IMR-90 (cell line): Measurements from ENCODE around the gene PRSS3. TPM values are rescaled to one million over a fixed set of nuclear protein-coding genes. Genes with fewer than 3 reads are reported as not detected.
"Not testable (repeated sequence)": the region's sequence is repeated elsewhere in the genome, so short reads cannot be mapped to it uniquely, and the experiment has no call there.

Experiments used
- ATAC-seq: fragments of 200-7000 bp; cut with Tn5 transposase; 2 replicates; pipeline ENCODE4 v1.9.1; 2020; ENCODE audit warnings: low read depth, mild to moderate bottlenecking, moderate library complexity
- BruUV-seq: library from RNA; stranded (reverse); fragments of 400-500 nt; replicated peaks from 2 replicates; lab custom pipeline; 2021; lab: Mats Ljungman, UMichigan
- CTCF ChIA-PET: fragments of 300-600 bp; formaldehyde crosslinking; extraction: SDS; loops from one replicate; lab custom pipeline; 2021; ENCODE audit warnings: antibody characterized with exemption; lab: Yijun Ruan, JAX
- POLR2A ChIA-PET: fragments of 300-600 bp; sonication (Branson Sonifier 250); formaldehyde crosslinking; loops from one replicate; lab custom pipeline; 2022; ENCODE audit warnings: antibody characterized with exemption; ENCODE audit not compliant: unreplicated experiment; lab: Charles Lee
- DNase-seq: peaks from one replicate; pipeline ENCODE4 v3.0.0; 2013
- H2AFZ ChIP-seq: replicated peaks from 2 replicates; pipeline ENCODE3; 2013; ENCODE audit warnings: low read length, mild to moderate bottlenecking; ENCODE audit not compliant: poor library complexity
- H2AK5ac ChIP-seq: 2 replicates; pipeline ENCODE4 v1.6.1; 2013; ENCODE audit warnings: low read depth, low read length, inconsistent platforms
- H2AK9ac ChIP-seq: replicated peaks from 2 replicates; pipeline ENCODE3; 2013; ENCODE audit warnings: mild to moderate bottlenecking, low read depth, low read length, moderate library complexity; ENCODE audit not compliant: poor library complexity
- H2BK120ac ChIP-seq: 2 replicates; pipeline ENCODE4 v1.6.1; 2013; ENCODE audit warnings: low read depth, low read length, inconsistent platforms
- H2BK15ac ChIP-seq: 3 replicates; pipeline ENCODE4 v1.6.1; 2013; ENCODE audit warnings: low read depth, low read length, inconsistent platforms
- H2BK20ac ChIP-seq: 2 replicates; pipeline ENCODE4 v1.6.1; 2013; ENCODE audit warnings: low read depth, mild to moderate bottlenecking, inconsistent platforms, low read length, moderate library complexity
- H2BK5ac ChIP-seq: 2 replicates; pipeline ENCODE4 v1.6.1; 2013; ENCODE audit warnings: mild to moderate bottlenecking, low read depth, low read length, inconsistent platforms; ENCODE audit not compliant: poor library complexity, severe bottlenecking
- H3K14ac ChIP-seq: replicated peaks from 2 replicates; pipeline ENCODE4 v1.6.1; 2013; ENCODE audit warnings: low read depth, low read length, inconsistent platforms
- H3K18ac ChIP-seq: 2 replicates; pipeline ENCODE4 v1.6.1; 2013; ENCODE audit warnings: low read depth, low read length, control low read depth
- H3K23ac ChIP-seq: 2 replicates; pipeline ENCODE4 v1.6.1; 2013; ENCODE audit warnings: low read depth, low read length, inconsistent platforms
- H3K27ac ChIP-seq: 2 replicates; pipeline ENCODE4 v1.5.1; 2013; ENCODE audit warnings: mild to moderate bottlenecking, control low read depth, low read length; ENCODE audit not compliant: insufficient read depth
- H3K27me3 ChIP-seq: 2 replicates; pipeline ENCODE4 v1.6.1; 2013; ENCODE audit warnings: low read length; ENCODE audit not compliant: control insufficient read depth, insufficient read depth
- H3K36me3 ChIP-seq: 2 replicates; pipeline ENCODE4 v1.6.1; 2013; ENCODE audit warnings: low read length, mixed read lengths; ENCODE audit not compliant: control insufficient read depth, insufficient read depth
- H3K4ac ChIP-seq: 2 replicates; pipeline ENCODE4 v1.6.1; 2013; ENCODE audit warnings: low read depth, low read length, inconsistent platforms
- H3K4me1 ChIP-seq: 2 replicates; pipeline ENCODE4 v1.6.1; 2013; ENCODE audit warnings: low read length, mixed read lengths; ENCODE audit not compliant: control insufficient read depth, insufficient read depth
- H3K4me2 ChIP-seq: 2 replicates; pipeline ENCODE4 v1.6.1; 2013; ENCODE audit warnings: low read depth, mild to moderate bottlenecking, control low read depth, low read length, moderate library complexity
- H3K4me3 ChIP-seq: 2 replicates; pipeline ENCODE4 v1.5.1; 2013; ENCODE audit warnings: low read depth, mild to moderate bottlenecking, control low read depth, low read length, moderate library complexity; ENCODE audit not compliant: insufficient read depth
- H3K56ac ChIP-seq: 2 replicates; pipeline ENCODE4 v1.6.1; 2013; ENCODE audit warnings: low read length, inconsistent platforms; ENCODE audit not compliant: insufficient read depth; ENCODE audit errors: extremely low read depth
- H3K79me1 ChIP-seq, 2 experiments: 2 replicates each; pipeline ENCODE4 v1.6.1; 2013; ENCODE audit warnings: low read length in 2 of 2, inconsistent platforms in 1 of 2, low read depth in 1 of 2
- H3K9ac ChIP-seq: 2 replicates; pipeline ENCODE4 v1.6.1; 2013; ENCODE audit warnings: low read depth, low read length, control low read depth
- H3K9me1 ChIP-seq: 2 replicates; pipeline ENCODE4 v1.6.1; 2013; ENCODE audit warnings: low read length, inconsistent platforms; ENCODE audit not compliant: insufficient read depth
- H3K9me3 ChIP-seq: 2 replicates; pipeline ENCODE4 v1.6.1; 2013; ENCODE audit warnings: low read length; ENCODE audit not compliant: control insufficient read depth, insufficient read depth
- H4K20me1 ChIP-seq: 2 replicates; pipeline ENCODE4 v1.6.1; 2013; ENCODE audit warnings: low read length, inconsistent platforms; ENCODE audit not compliant: insufficient read depth
- H4K5ac ChIP-seq: 2 replicates; pipeline ENCODE4 v1.6.1; 2013; ENCODE audit warnings: mild to moderate bottlenecking, low read depth, low read length, control low read depth
- H4K8ac ChIP-seq, 2 experiments: 2 replicates each; pipeline ENCODE4 v1.6.1; 2013; ENCODE audit warnings: low read depth in 2 of 2, low read length in 2 of 2, control low read depth in 1 of 2, inconsistent platforms in 1 of 2
- H4K91ac ChIP-seq: 2 replicates; pipeline ENCODE4 v1.6.1; 2013; ENCODE audit warnings: low read depth, low read length, inconsistent platforms; ENCODE audit not compliant: insufficient read depth
- BHLHE40 ChIP-seq: fragments of 150-350 bp; IDR thresholded peaks from 2 replicates; pipeline ENCODE4 v1.6.1; 2016; ENCODE audit warnings: mild to moderate bottlenecking, low read depth, low read length
- FOS ChIP-seq: fragments of 150-350 bp; IDR thresholded peaks from 2 replicates; pipeline ENCODE4 v1.6.1; 2016; ENCODE audit warnings: low read depth, low read length
- NFE2L2 ChIP-seq: fragments of 150-350 bp; IDR thresholded peaks from 2 replicates; pipeline ENCODE4 v1.6.1; 2016; ENCODE audit warnings: low read depth, mild to moderate bottlenecking, low read length
- WGBS, 2 experiments: methylation state at CpG; one replicate each; pipeline versions ENCODE4 v1.1.5 to v1.1.7; 2013; ENCODE audit warnings: missing lambda C conversion rate in 2 of 2; ENCODE audit not compliant: insufficient read length in 1 of 2; ENCODE audit errors: extremely low coverage in 2 of 2; 5-methylcytosine and 5-hydroxymethylcytosine counted together
- dilution Hi-C: fragments of 300-500 bp; cut with HindIII; formaldehyde crosslinking; loops from one replicate; pipeline ENCODE4 v1.14.3; 2018; ENCODE audit warnings: low sequenced_read_pairs; ENCODE audit not compliant: unreplicated experiment
- in situ Hi-C: fragments of 300-500 bp; cut with MboI; formaldehyde crosslinking; loops from 3 replicates; pipeline ENCODE4 v1.14.3; 2019; ENCODE audit warnings: low sequenced_read_pairs, inconsistent platforms, mixed read lengths
- intact Hi-C: fragments of 100-400 bp; cut with micrococcal nuclease; formaldehyde crosslinking; loops from 2 replicates; pipeline ENCODE4 v1.10.0; 2022
- polyA plus RNA-seq, 3 experiments: library from polyadenylated mRNA; depleted of rRNA; stranded (reverse); fragments of >200 nt; gene quantifications; 2 replicates each; pipeline ENCODE4 v1.2.3, GENCODE V29; 2012; ENCODE audit warnings: low replicate concordance in 1 of 3
- total RNA-seq: library from RNA; depleted of rRNA; stranded (reverse); fragments of >200 nt; gene quantifications from 2 replicates; pipeline ENCODE4 v1.2.3, GENCODE V29; 2012

Gene PRSS3
- total and polyA plus RNA-seq, 2 of the 4 experiments (the other 2 are of a cell fraction), result 7.0 to 26.9 TPM

DNA sequence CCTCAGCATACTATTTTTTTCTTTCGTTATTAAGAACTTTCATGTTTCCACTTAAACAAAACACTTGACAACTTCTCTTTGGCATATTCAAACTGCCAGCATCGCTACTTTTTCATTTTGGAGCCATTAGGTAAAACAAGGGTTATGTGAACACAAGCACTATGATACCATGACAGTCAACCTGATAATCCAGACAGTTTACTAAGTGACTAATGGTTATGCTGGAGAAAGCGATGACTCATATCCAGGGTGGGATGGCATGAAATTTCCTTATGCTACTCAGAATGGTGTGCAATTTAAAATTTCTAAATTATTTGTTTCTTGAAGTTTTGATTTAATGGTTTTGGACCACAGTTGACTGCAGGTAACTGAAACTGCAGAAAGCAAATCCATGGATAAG is 29.9 kb upstream of the PRSS3 start:
- BruUV-seq, result no TSS peak
- peak; percentile 70 for DNase-seq

GRCh38 chr9:33770156-33770880 is 25.0 kb upstream of the PRSS3 start:
- H3K9ac ChIP-seq, H2AK5ac ChIP-seq, H4K20me1 ChIP-seq, dilution Hi-C loops, H2AFZ ChIP-seq, H2BK5ac ChIP-seq, H2BK15ac ChIP-seq, intact Hi-C loops, H4K5ac ChIP-seq, POLR2A ChIA-PET, H3K4me3 ChIP-seq, CTCF ChIA-PET, H3K27me3 ChIP-seq, H2BK20ac ChIP-seq, H3K27ac ChIP-seq, H3K9me1 ChIP-seq, H3K4ac ChIP-seq, H3K36me3 ChIP-seq, H2AK9ac ChIP-seq, H3K9me3 ChIP-seq, H3K56ac ChIP-seq, in situ Hi-C loops, H3K4me2 ChIP-seq, BruUV-seq, H3K18ac ChIP-seq, H3K4me1 ChIP-seq, H3K79me1 ChIP-seq, H3K23ac ChIP-seq, H2BK120ac ChIP-seq, H4K91ac ChIP-seq: not testable (repeated sequence)
- H3K14ac ChIP-seq, result 0 out of 2 replicates have a peak overlapping the region, but pooled peaks have one; percentile 50
- ATAC-seq (peak; percentile 44), DNase-seq (peak; percentile 17)
- H4K8ac ChIP-seq, result peak overlapping the region in 1 of 2 experiments; percentile 8; a peak in 1 of 4 replicates
- no CpG with 5 or more reads among the region's 3 CpGs for WGBS, 2 experiments

More for the DNA sequence above, 29.9 kb upstream of the PRSS3 start:
- Histone ChIP-seq H2BK20ac (no peak overlapping the region), H2AK9ac (no peak overlapping the region), H3K14ac (no peak overlapping the region), H4K5ac (no peak overlapping the region), H4K20me1 (no peaks in the 10 kb centered on the region), H3K4me2 (no peak overlapping the region), H2AFZ (no peak overlapping the region), H3K36me3 (no peaks in the 10 kb centered on the region), H3K9ac (no peak overlapping the region), H3K9me1 (0 out of 2 replicates have a peak, but pooled peaks cover 2% of the 10 kb centered on the region), H4K8ac (no peak overlapping the region), H3K27me3 (no peaks in the 10 kb centered on the region), H2BK5ac (no peak overlapping the region), H3K4me3 (no peak overlapping the region), H3K23ac (no peak overlapping the region), H3K4me1 (no peaks in the 10 kb centered on the region), H2BK15ac (no peak overlapping the region), H4K91ac (no peak overlapping the region), H2AK5ac (no peak overlapping the region), H3K27ac (no peak overlapping the region), H3K4ac (no peak overlapping the region), H2BK120ac (no peak overlapping the region), H3K79me1 (no peaks in the 10 kb centered on the region), H3K56ac (no peak overlapping the region), H3K9me3 (no peaks in the 10 kb centered on the region), H3K18ac (no peak overlapping the region)
- CTCF ChIA-PET, result no interaction called here
- dilution Hi-C loops, result no loop called here
- TF ChIP-seq NFE2L2, result no peak
- peak; percentile 46; the same call in 1 of the 2 replicates for TF ChIP-seq BHLHE40
- peak; percentile 85; the same call in 1 of the 2 replicates for TF ChIP-seq FOS
- POLR2A ChIA-PET, result no interaction called here
- in situ Hi-C loops, result no loop called here
- ATAC-seq, result peak; percentile 75
- WGBS, 2 experiments, result no CpG with 5 or more reads among the region's 3 CpGs
- intact Hi-C loops, result no loop called here
